ENCODE data around the gene ATG2B.

Gene ATG2B

DNA sequence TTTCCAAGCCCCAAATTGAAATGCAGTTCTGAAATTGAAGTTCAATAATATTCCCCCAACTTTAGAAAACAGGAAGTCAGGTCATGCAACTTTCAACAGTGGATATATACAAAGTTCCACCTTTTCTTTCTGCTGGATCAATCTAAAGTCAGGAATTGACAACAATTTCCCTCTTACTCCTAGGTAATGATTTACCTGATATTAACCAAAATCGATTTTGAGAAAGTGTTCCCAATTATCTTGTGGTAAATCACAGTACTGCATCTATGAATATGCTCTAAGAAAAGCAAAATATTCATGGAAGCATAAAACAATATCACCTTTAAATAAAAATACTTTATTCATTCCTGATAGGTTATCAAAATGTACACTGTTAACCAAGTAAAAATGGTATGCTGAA lies 78.7 kb downstream of the ATG2B start:
- Histone ChIP-seq H3K27ac (ENCODE audit: low read depth, low read length) (no peak overlapping the region), H3K9me3 (ENCODE audit: insufficient read depth, low read depth, low read length) (no peaks in the 10 kb centered on the region), H3K4me3 (ENCODE audit: low read length) (no peak overlapping the region), H3K27me3 (ENCODE audit: insufficient read depth, low read length) (no peaks in the 10 kb centered on the region), H3K9ac (ENCODE audit: low read depth, low read length) (no peak overlapping the region), H3K4me1 (ENCODE audit: insufficient read depth, low read length) (no peaks in the 10 kb centered on the region), H3K36me3 (ENCODE audit: insufficient read depth, low read length) (peaks cover 21% of the 10 kb centered on the region)
- WGBS, result 90% methylated on average over 1 of the region's 1 CpG

- Histone ChIP-seq H3K27me3 (ENCODE audit: insufficient read depth, low read length) (no peaks in the 10 kb centered on the region), H3K36me3 (ENCODE audit: insufficient read depth, low read length) (peaks cover 17% of the 10 kb centered on the region)
- 97% methylated on average over 9 of the region's 9 CpGs for WGBS
Observed at GRCh38 chr14:96284008-96284407, 79.1 kb downstream of the ATG2B start.

GRCh38 chr14:96281486-96281885 lies 81.7 kb downstream of the ATG2B start:
- H3K9me3 ChIP-seq (ENCODE audit: insufficient read depth, low read depth, low read length), result peaks cover 10% of the 10 kb centered on the region; the same call in 1 of the 2 replicates
- no peak overlapping the region for H3K9ac ChIP-seq (ENCODE audit: low read depth, low read length)
- H3K27me3 ChIP-seq (ENCODE audit: insufficient read depth, low read length), result no peaks in the 10 kb centered on the region
- no peak overlapping the region for H3K27ac ChIP-seq (ENCODE audit: low read depth, low read length)
- H3K4me3 ChIP-seq (ENCODE audit: low read length), result no peak overlapping the region
- H3K4me1 ChIP-seq (ENCODE audit: insufficient read depth, low read length), result no peaks in the 10 kb centered on the region
- peaks cover 13% of the 10 kb centered on the region for H3K36me3 ChIP-seq (ENCODE audit: insufficient read depth, low read length)
- 96% methylated on average over 3 of the region's 4 CpGs for WGBS

More at GRCh38 chr14:96284008-96284407, 79.1 kb downstream of the ATG2B start:
- Histone ChIP-seq H3K27ac (ENCODE audit: low read depth, low read length) (no peak overlapping the region), H3K4me3 (ENCODE audit: low read length) (no peak overlapping the region), H3K4me1 (ENCODE audit: insufficient read depth, low read length) (no peaks in the 10 kb centered on the region), H3K9me3 (ENCODE audit: insufficient read depth, low read depth, low read length) (no peaks in the 10 kb centered on the region), H3K9ac (ENCODE audit: low read depth, low read length) (no peak overlapping the region)

- Histone ChIP-seq H3K4me1 (ENCODE audit: insufficient read depth, low read length) (peaks cover 3% of the 10 kb centered on the region; the same call in 1 of the 2 replicates), H3K27me3 (ENCODE audit: insufficient read depth, low read length) (no peaks in the 10 kb centered on the region), H3K9me3 (ENCODE audit: insufficient read depth, low read depth, low read length) (peaks cover 10% of the 10 kb centered on the region; the same call in 1 of the 2 replicates), H3K27ac (ENCODE audit: low read depth, low read length) (no peak overlapping the region), H3K36me3 (ENCODE audit: insufficient read depth, low read length) (peaks cover 4% of the 10 kb centered on the region; the same call in 1 of the 2 replicates), H3K4me3 (ENCODE audit: low read length) (no peak overlapping the region), H3K9ac (ENCODE audit: low read depth, low read length) (no peak overlapping the region)
- 97% methylated on average over 1 of the region's 2 CpGs for WGBS
Observed at GRCh38 chr14:96280104-96280503, 83.0 kb downstream of the ATG2B start.

GRCh38 chr14:96279564-96279963 lies 83.6 kb downstream of the ATG2B start:
- no peak overlapping the region for H3K4me3 ChIP-seq (ENCODE audit: low read length)
- H3K27ac ChIP-seq (ENCODE audit: low read depth, low read length), result no peak overlapping the region
- WGBS, result 87% methylated on average over 8 of the region's 8 CpGs
- no peaks in the 10 kb centered on the region; the same call in 1 of the 2 replicates for H3K36me3 ChIP-seq (ENCODE audit: insufficient read depth, low read length)
- H3K4me1 ChIP-seq (ENCODE audit: insufficient read depth, low read length), result peaks cover 4% of the 10 kb centered on the region; the same call in 1 of the 2 replicates
- no peak overlapping the region for H3K9ac ChIP-seq (ENCODE audit: low read depth, low read length)
- H3K9me3 ChIP-seq (ENCODE audit: insufficient read depth, low read depth, low read length), result peaks cover 10% of the 10 kb centered on the region; the same call in 1 of the 2 replicates
- H3K27me3 ChIP-seq (ENCODE audit: insufficient read depth, low read length), result no peaks in the 10 kb centered on the region

DNA sequence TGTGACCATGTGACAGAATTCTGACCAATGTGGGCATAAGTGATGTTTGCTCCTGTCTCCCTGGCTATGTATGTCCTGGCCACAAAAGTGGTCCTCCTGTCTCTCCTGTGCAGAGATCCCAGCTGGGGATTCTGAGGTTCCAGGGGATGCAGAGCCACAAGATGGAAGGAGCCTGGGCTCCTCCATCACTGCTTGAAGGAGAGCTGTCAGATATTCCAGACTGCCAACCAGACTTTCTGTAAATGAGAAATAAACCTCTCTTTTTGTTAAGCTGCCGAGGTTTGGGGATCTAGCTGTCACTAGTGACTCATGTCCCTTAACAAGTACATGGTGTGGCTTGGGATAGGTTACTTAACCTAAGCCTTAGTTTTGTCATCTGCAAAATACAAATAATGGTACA lies 85.3 kb downstream of the ATG2B start:
- no peaks in the 10 kb centered on the region for H3K27me3 ChIP-seq (ENCODE audit: insufficient read depth, low read length)
- peaks cover 4% of the 10 kb centered on the region; the same call in 1 of the 2 replicates for H3K4me1 ChIP-seq (ENCODE audit: insufficient read depth, low read length)
- 100% methylated on average over 1 of the region's 1 CpG for WGBS
- peaks cover 12% of the 10 kb centered on the region; the same call in 1 of the 2 replicates for H3K9me3 ChIP-seq (ENCODE audit: insufficient read depth, low read depth, low read length)
- H3K9ac ChIP-seq (ENCODE audit: low read depth, low read length), result no peak overlapping the region
- no peaks in the 10 kb centered on the region; the same call in 1 of the 2 replicates for H3K36me3 ChIP-seq (ENCODE audit: insufficient read depth, low read length)
- H3K4me3 ChIP-seq (ENCODE audit: low read length), result no peak overlapping the region
- no peak overlapping the region for H3K27ac ChIP-seq (ENCODE audit: low read depth, low read length)

DNA sequence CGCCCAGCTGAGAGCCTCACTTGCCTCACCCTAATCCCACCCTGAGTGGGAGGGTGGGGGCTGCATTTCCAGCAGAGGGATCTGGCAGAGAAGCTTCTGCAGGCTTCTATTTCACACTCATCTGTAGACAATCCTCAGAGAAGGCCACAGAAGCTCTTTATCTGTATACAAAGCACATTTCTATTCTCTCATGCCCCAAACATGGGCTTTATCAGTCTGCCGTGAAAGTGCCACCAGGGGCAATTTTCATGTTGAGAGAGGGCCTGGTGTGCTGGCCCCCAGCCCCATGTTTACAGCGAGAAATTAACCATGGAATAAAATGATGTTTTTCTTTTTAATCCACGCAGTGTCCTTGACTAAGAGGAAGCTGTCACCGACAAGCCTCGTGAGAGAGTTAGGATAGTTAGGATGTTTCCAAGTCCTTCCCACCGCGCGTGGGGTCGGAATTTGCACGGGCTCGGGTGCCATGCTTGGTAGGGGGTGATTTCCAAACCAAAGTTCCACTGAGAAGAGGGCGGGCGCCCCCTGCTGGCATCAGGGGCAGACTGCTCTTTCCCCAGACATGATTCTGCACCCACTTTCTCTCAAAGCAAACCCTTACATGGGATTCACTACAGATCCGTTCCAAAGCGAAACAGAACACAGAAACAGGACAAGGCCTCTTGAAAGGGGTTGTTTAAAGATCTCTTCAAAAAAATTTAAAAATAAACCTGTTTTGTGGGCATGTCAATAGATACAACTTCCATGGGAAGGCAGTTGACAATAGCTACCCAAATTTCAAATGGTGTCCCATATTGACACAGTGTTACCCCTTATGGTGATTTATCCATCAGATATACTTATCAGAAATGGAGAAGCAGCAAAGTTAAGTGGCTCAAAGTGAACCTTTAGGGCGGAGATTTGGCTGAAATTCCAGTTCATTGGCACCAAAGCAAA lies 87.7 kb downstream of the ATG2B start:
- 21% methylated on average over 16 of the region's 17 CpGs for WGBS
- Histone ChIP-seq H3K27me3 (ENCODE audit: insufficient read depth, low read length) (no peaks in the 10 kb centered on the region), H3K27ac (ENCODE audit: low read depth, low read length) (no peak overlapping the region), H3K9ac (ENCODE audit: low read depth, low read length) (no peak overlapping the region), H3K9me3 (ENCODE audit: insufficient read depth, low read depth, low read length) (peaks cover 25% of the 10 kb centered on the region; the same call in 1 of the 2 replicates), H3K36me3 (ENCODE audit: insufficient read depth, low read length) (no peaks in the 10 kb centered on the region), H3K4me1 (ENCODE audit: insufficient read depth, low read length) (peaks cover 4% of the 10 kb centered on the region; the same call in 1 of the 2 replicates), H3K4me3 (ENCODE audit: low read length) (no peak overlapping the region)

DNA sequence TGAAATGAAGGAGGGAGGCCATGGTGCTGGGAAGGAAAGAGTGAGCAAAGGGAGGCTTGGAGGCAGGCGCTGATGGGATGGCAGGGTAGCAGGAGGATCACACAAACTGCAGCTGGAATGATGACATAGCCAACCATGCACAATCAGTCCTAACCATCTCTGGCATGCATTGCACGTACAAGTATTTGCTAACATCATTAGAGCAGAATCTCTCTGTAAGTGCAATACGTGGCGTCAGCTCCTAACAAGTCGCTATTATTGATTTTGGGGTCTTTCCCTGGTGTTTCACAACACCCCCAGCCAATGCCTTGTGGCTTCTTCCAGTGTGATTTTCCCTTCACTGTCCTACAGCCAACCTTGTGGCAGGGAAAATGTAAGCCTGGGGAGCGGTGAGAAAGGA lies 88.6 kb downstream of the ATG2B start:
- Histone ChIP-seq H3K27me3 (ENCODE audit: insufficient read depth, low read length) (no peaks in the 10 kb centered on the region), H3K36me3 (ENCODE audit: insufficient read depth, low read length) (no peaks in the 10 kb centered on the region), H3K4me3 (ENCODE audit: low read length) (no peak overlapping the region), H3K4me1 (ENCODE audit: insufficient read depth, low read length) (peaks cover 4% of the 10 kb centered on the region; the same call in 1 of the 2 replicates), H3K27ac (ENCODE audit: low read depth, low read length) (no peak overlapping the region), H3K9ac (ENCODE audit: low read depth, low read length) (no peak overlapping the region), H3K9me3 (ENCODE audit: insufficient read depth, low read depth, low read length) (peaks cover 25% of the 10 kb centered on the region; the same call in 1 of the 2 replicates)
- 92% methylated on average over 6 of the region's 6 CpGs for WGBS

GRCh38 chr14:96274122-96274521 lies 89.0 kb downstream of the ATG2B start:
- Histone ChIP-seq H3K4me3 (ENCODE audit: low read length) (no peak overlapping the region), H3K9ac (ENCODE audit: low read depth, low read length) (no peak overlapping the region), H3K9me3 (ENCODE audit: insufficient read depth, low read depth, low read length) (peaks cover 25% of the 10 kb centered on the region; the same call in 1 of the 2 replicates), H3K36me3 (ENCODE audit: insufficient read depth, low read length) (no peaks in the 10 kb centered on the region), H3K27me3 (ENCODE audit: insufficient read depth, low read length) (no peaks in the 10 kb centered on the region), H3K27ac (ENCODE audit: low read depth, low read length) (no peak overlapping the region), H3K4me1 (ENCODE audit: insufficient read depth, low read length) (peaks cover 4% of the 10 kb centered on the region; the same call in 1 of the 2 replicates)
- WGBS, result 80% methylated on average over 5 of the region's 5 CpGs

- Histone ChIP-seq H3K4me3 (ENCODE audit: low read length) (no peak overlapping the region), H3K27me3 (ENCODE audit: insufficient read depth, low read length) (no peaks in the 10 kb centered on the region), H3K4me1 (ENCODE audit: insufficient read depth, low read length) (peaks cover 4% of the 10 kb centered on the region; the same call in 1 of the 2 replicates), H3K9me3 (ENCODE audit: insufficient read depth, low read depth, low read length) (peaks cover 25% of the 10 kb centered on the region; the same call in 1 of the 2 replicates), H3K27ac (ENCODE audit: low read depth, low read length) (no peak overlapping the region), H3K9ac (ENCODE audit: low read depth, low read length) (no peak overlapping the region), H3K36me3 (ENCODE audit: insufficient read depth, low read length) (no peaks in the 10 kb centered on the region)
- 89% methylated on average over 5 of the region's 5 CpGs for WGBS
Observed at GRCh38 chr14:96273629-96274028, 89.5 kb downstream of the ATG2B start.

- H3K27me3 ChIP-seq (ENCODE audit: insufficient read depth, low read length), result no peaks in the 10 kb centered on the region
- no peak overlapping the region for H3K27ac ChIP-seq (ENCODE audit: low read depth, low read length)
- no peaks in the 10 kb centered on the region for H3K36me3 ChIP-seq (ENCODE audit: insufficient read depth, low read length)
- peaks cover 19% of the 10 kb centered on the region; the same call in 1 of the 2 replicates for H3K9me3 ChIP-seq (ENCODE audit: insufficient read depth, low read depth, low read length)
- WGBS, result 44% methylated on average over 3 of the region's 3 CpGs
- no peak overlapping the region for H3K4me3 ChIP-seq (ENCODE audit: low read length)
- no peak overlapping the region for H3K9ac ChIP-seq (ENCODE audit: low read depth, low read length)
- peaks cover 4% of the 10 kb centered on the region; the same call in 1 of the 2 replicates for H3K4me1 ChIP-seq (ENCODE audit: insufficient read depth, low read length)
Observed at GRCh38 chr14:96272777-96273473, 90.2 kb downstream of the ATG2B start.
